ENCODE data around the gene GRB2. TPM values are rescaled to one million over a fixed set of nuclear protein-coding genes. Genes with fewer than 3 reads are reported as not detected.
"Not testable (repeated sequence)": the region's sequence is repeated elsewhere in the genome, so short reads cannot be mapped to it uniquely, and the experiment has no call there.

Gene GRB2
- total RNA-seq, 2 donors from 2014 or later, result 85.5 to 86.6 TPM

DNA sequence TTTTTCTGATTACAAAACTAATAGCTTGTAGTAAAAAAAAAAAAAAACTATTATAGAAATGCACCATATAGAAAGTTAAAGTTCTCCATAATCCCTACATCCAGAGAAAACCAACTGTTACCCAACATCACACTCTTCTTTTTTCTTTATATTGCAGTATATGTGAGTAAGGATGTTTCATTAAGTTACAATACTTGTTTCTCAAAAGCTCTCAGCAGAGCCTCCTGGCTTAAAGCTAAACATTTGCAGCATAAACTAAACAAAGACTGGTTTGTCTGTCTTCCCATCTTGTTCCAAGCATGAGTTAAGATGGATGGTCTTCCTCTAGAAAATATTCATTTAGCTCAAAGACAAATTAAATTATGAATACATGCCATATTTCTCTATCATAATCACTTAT, 25.2 kb downstream of the GRB2 start:
- Histone ChIP-seq H3K4me3 (ENCODE audit: low read length) (no peak overlapping the region), H3K27me3 (ENCODE audit: control insufficient read depth, insufficient read depth, low read length, poor library complexity, severe bottlenecking) (no peaks in the 10 kb centered on the region), H3K4me1 (ENCODE audit: control insufficient read depth, insufficient read depth, low read length) (no peaks in the 10 kb centered on the region), H3K9me3 (ENCODE audit: control insufficient read depth, low read length) (peaks cover 8% of the 10 kb centered on the region), H3K9ac (ENCODE audit: extremely low read depth, low read length, poor library complexity, severe bottlenecking) (no peak overlapping the region), H3K27ac (ENCODE audit: low read depth, low read length) (no peak overlapping the region), H3K36me3 (ENCODE audit: control insufficient read depth, insufficient read depth, low read length) (peaks cover 17% of the 10 kb centered on the region)
- H3K27ac Mint-ChIP-seq, result no peak overlapping the region
- H3K4me3 Mint-ChIP-seq, result no peak overlapping the region
- H3K9me3 Mint-ChIP-seq, result no peaks in the 10 kb centered on the region
- H3K36me3 Mint-ChIP-seq (ENCODE audit: low read depth), result peaks cover 23% of the 10 kb centered on the region
- DNase-seq, result no peak
- TF ChIP-seq, protein P1, sequence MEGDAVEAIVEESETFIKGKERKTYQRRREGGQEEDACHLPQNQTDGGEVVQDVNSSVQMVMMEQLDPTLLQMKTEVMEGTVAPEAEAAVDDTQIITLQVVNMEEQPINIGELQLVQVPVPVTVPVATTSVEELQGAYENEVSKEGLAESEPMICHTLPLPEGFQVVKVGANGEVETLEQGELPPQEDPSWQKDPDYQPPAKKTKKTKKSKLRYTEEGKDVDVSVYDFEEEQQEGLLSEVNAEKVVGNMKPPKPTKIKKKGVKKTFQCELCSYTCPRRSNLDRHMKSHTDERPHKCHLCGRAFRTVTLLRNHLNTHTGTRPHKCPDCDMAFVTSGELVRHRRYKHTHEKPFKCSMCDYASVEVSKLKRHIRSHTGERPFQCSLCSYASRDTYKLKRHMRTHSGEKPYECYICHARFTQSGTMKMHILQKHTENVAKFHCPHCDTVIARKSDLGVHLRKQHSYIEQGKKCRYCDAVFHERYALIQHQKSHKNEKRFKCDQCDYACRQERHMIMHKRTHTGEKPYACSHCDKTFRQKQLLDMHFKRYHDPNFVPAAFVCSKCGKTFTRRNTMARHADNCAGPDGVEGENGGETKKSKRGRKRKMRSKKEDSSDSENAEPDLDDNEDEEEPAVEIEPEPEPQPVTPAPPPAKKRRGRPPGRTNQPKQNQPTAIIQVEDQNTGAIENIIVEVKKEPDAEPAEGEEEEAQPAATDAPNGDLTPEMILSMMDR (conservative IDR thresholded peaks at IDR 0.05), result no peak
- peaks cover 20% of the 10 kb centered on the region for H3K4me1 Mint-ChIP-seq
- H3K27me3 Mint-ChIP-seq (ENCODE audit: insufficient read depth), result no peaks in the 10 kb centered on the region

DNA sequence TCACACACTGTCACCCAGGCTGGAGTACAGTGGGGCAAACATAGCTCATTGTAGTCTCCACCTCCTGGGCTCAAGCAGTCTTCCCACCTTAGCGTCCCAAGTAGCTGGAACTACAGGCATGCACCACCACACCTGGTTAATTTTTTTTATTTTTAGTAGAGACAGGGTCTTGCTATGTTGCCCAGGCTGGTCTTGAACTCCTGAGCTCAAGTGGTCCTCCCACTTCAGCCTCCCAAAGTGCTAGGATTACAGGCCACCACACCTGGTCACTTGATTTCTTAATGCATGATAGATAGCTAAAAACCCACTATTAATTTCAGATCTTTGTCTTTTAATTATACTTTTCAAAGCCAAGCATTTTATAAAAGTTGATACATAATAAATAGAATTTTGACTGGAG, 26.1 kb downstream of the GRB2 start:
- not testable (repeated sequence) for H3K27me3 ChIP-seq (ENCODE audit: control insufficient read depth, insufficient read depth, low read length, poor library complexity, severe bottlenecking); H3K4me1 ChIP-seq (ENCODE audit: control insufficient read depth, insufficient read depth, low read length); H3K9me3 Mint-ChIP-seq; H3K27ac ChIP-seq (ENCODE audit: low read depth, low read length); H3K4me3 Mint-ChIP-seq; H3K4me3 ChIP-seq (ENCODE audit: low read length); H3K9ac ChIP-seq (ENCODE audit: extremely low read depth, low read length, poor library complexity, severe bottlenecking); H3K27ac Mint-ChIP-seq; H3K9me3 ChIP-seq (ENCODE audit: control insufficient read depth, low read length); H3K27me3 Mint-ChIP-seq (ENCODE audit: insufficient read depth)
- DNase-seq, result peak; percentile 7
- peaks cover 26% of the 10 kb centered on the region for H3K36me3 ChIP-seq (ENCODE audit: control insufficient read depth, insufficient read depth, low read length)
- Mint-ChIP-seq H3K36me3 (ENCODE audit: low read depth) (peaks cover 32% of the 10 kb centered on the region), H3K4me1 (peaks cover 20% of the 10 kb centered on the region)
- 67 to 100% methylated on average over 1 of the region's 1 CpG for WGBS, 2 experiments (ENCODE audit: insufficient coverage in 1 of 2, insufficient read length in 1 of 2)

DNA sequence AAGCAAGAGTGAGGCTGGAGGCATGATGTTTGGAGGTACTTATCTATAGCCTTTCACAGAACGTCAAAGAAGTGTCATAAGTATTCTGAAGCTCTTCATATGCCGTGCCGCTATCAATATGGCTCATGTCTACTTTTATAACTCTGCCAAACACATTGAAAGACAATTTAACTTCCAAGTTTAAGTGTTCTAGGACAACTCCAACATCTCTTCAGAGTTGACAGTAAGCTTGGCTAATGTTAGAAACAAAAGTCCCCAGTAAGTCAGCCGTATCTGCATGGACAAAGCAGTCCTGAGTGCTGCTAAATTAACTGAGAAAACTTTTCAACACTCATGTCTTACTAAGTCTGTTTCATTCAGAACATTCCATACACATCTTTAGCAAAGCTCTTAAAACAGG, 32.2 kb downstream of the GRB2 start:
- no peaks in the 10 kb centered on the region for H3K4me1 ChIP-seq (ENCODE audit: control insufficient read depth, insufficient read depth, low read length)
- Mint-ChIP-seq H3K27me3 (ENCODE audit: insufficient read depth) (no peaks in the 10 kb centered on the region), H3K36me3 (ENCODE audit: low read depth) (peaks cover 30% of the 10 kb centered on the region), H3K9me3 (no peaks in the 10 kb centered on the region), H3K4me3 (no peak overlapping the region), H3K4me1 (peaks cover 25% of the 10 kb centered on the region), H3K27ac (no peak overlapping the region)
- DNase-seq, result no peak
- H3K27ac ChIP-seq (ENCODE audit: low read depth, low read length), result no peak overlapping the region
- no peaks in the 10 kb centered on the region for H3K27me3 ChIP-seq (ENCODE audit: control insufficient read depth, insufficient read depth, low read length, poor library complexity, severe bottlenecking)
- no peak overlapping the region for H3K4me3 ChIP-seq (ENCODE audit: low read length)
- TF ChIP-seq, protein P1 (conservative IDR thresholded peaks at IDR 0.05), result no peak
- H3K36me3 ChIP-seq (ENCODE audit: control insufficient read depth, insufficient read depth, low read length), result peaks cover 26% of the 10 kb centered on the region
- WGBS, 2 experiments (ENCODE audit: insufficient coverage in 1 of 2, insufficient read length in 1 of 2), result 73 to 75% methylated on average over 4 of the region's 4 CpGs
- no peaks in the 10 kb centered on the region for H3K9me3 ChIP-seq (ENCODE audit: control insufficient read depth, low read length)
- no peak overlapping the region for H3K9ac ChIP-seq (ENCODE audit: extremely low read depth, low read length, poor library complexity, severe bottlenecking)

DNA sequence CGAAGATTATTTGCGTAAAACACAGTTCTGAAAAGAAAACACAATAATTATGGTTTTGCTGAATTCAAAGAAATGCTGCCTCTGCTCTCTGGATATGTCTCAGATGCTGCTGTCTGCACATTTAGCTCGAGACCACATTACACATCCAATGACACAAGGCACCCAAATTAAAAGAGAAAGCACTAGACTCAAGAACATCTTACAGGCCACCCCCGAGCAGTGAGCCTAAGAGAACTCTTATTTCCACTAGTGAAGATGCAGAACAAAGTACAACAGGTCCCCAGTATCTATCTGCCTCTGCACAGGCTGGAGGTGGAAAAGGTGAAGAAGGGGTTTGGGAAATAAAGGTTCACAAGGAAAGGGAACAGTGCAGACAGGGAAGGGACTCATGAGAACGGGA, 33.5 kb downstream of the GRB2 start:
- Histone ChIP-seq H3K4me1 (ENCODE audit: control insufficient read depth, insufficient read depth, low read length) (no peaks in the 10 kb centered on the region), H3K9me3 (ENCODE audit: control insufficient read depth, low read length) (no peaks in the 10 kb centered on the region), H3K27me3 (ENCODE audit: control insufficient read depth, insufficient read depth, low read length, poor library complexity, severe bottlenecking) (no peaks in the 10 kb centered on the region), H3K4me3 (ENCODE audit: low read length) (no peak overlapping the region), H3K9ac (ENCODE audit: extremely low read depth, low read length, poor library complexity, severe bottlenecking) (no peak overlapping the region), H3K27ac (ENCODE audit: low read depth, low read length) (no peak overlapping the region), H3K36me3 (ENCODE audit: control insufficient read depth, insufficient read depth, low read length) (peaks cover 19% of the 10 kb centered on the region)
- Mint-ChIP-seq H3K4me3 (no peak overlapping the region), H3K27me3 (ENCODE audit: insufficient read depth) (no peaks in the 10 kb centered on the region), H3K36me3 (ENCODE audit: low read depth) (peaks cover 19% of the 10 kb centered on the region), H3K27ac (no peak overlapping the region), H3K4me1 (peaks cover 26% of the 10 kb centered on the region), H3K9me3 (no peaks in the 10 kb centered on the region)
- WGBS, 2 experiments (ENCODE audit: insufficient coverage in 1 of 2, insufficient read length in 1 of 2), result 93 to 100% methylated on average over 1 to 5 of the region's 5 CpGs
- TF ChIP-seq, protein P1 (conservative IDR thresholded peaks at IDR 0.05), result no peak
- DNase-seq, result peak; percentile 36

Measured in endodermal cell (in vitro differentiated cells).